22Rv1 (cell line): ENCODE data around the gene PIGN.

Experiments used
- CTCF ChIP-seq: fragments of 450-650 bp; IDR thresholded peaks from 2 replicates; pipeline ENCODE4 v1.5.1; 2017; ENCODE audit warnings: mild to moderate bottlenecking
- ZFX ChIP-seq: fragments of 450-650 bp; IDR thresholded peaks from 2 replicates; pipeline ENCODE4 v1.6.1; 2017; ENCODE audit warnings: antibody characterized with exemption, borderline replicate concordance

- no peak for TF ChIP-seq CTCF
- TF ChIP-seq ZFX, result no peak
Measured at GRCh38 chr18:62073461-62074281, 113.2 kb downstream of the PIGN start.
